Panc1 (cell line): ENCODE data around the gene COL6A1. TPM values are rescaled to one million over a fixed set of nuclear protein-coding genes. Genes with fewer than 3 reads are reported as not detected.

Experiments
- ATAC-seq: fragments of 200-7000 bp; cut with Tn5 transposase; 2 replicates; pipeline ENCODE4 v1.9.1; 2020; ENCODE audit warnings: mild to moderate bottlenecking, moderate library complexity
- BruUV-seq: library from RNA; stranded (reverse); fragments of 400-500 nt; replicated peaks from 2 replicates; lab custom pipeline; 2021; lab: Mats Ljungman, UMichigan
- CTCF ChIA-PET: fragments of 300-600 bp; sonication (Branson Sonifier 250); formaldehyde crosslinking; loops from one replicate; lab custom pipeline; 2022; ENCODE audit warnings: antibody characterized with exemption; lab: Charles Lee
- POLR2A ChIA-PET: fragments of 300-600 bp; sonication (Branson Sonifier 250); formaldehyde crosslinking; loops from one replicate; lab custom pipeline; 2022; ENCODE audit warnings: antibody characterized with exemption; lab: Charles Lee
- DNase-seq: peaks from one replicate; pipeline ENCODE4 v3.0.0-alpha.2; 2010; ENCODE audit warnings: low read depth, low spot score
- H3K27ac ChIP-seq: 2 replicates; pipeline ENCODE4 v1.5.1; 2011; ENCODE audit warnings: mild to moderate bottlenecking, low read length, inconsistent platforms
- H3K27me3 ChIP-seq: fragments of 200-500 bp; sonication (Bioruptor generic); 2 replicates; pipeline ENCODE4 v1.6.0; 2014; ENCODE audit warnings: low read length, inconsistent platforms; ENCODE audit not compliant: control insufficient read depth, insufficient read depth
- H3K36me3 ChIP-seq: fragments of 200-500 bp; sonication (Bioruptor generic); 2 replicates; pipeline ENCODE4 v1.5.1; 2014; ENCODE audit warnings: inconsistent platforms, mild to moderate bottlenecking, low read length, moderate library complexity; ENCODE audit not compliant: control insufficient read depth, insufficient read depth
- H3K4me1 ChIP-seq: 2 replicates; pipeline ENCODE4 v1.5.1; 2011; ENCODE audit warnings: inconsistent platforms, mild to moderate bottlenecking, low read length, moderate library complexity; ENCODE audit not compliant: control insufficient read depth, insufficient read depth
- H3K4me3 ChIP-seq, 2 experiments: 2 replicates each; pipeline ENCODE4 v1.5.1; 2011 to 2012; ENCODE audit warnings: low read depth in 2 of 2, low read length in 2 of 2, mild to moderate bottlenecking in 2 of 2, inconsistent platforms in 1 of 2, moderate library complexity in 1 of 2
- H3K9me3 ChIP-seq: fragments of 200-500 bp; sonication (Bioruptor generic); 2 replicates; pipeline ENCODE4 v1.5.1; 2014; ENCODE audit warnings: low read depth, mild to moderate bottlenecking, inconsistent platforms, low read length, moderate library complexity; ENCODE audit not compliant: control insufficient read depth, insufficient read depth
- CTCF ChIP-seq: fragments of 450-650 bp; IDR thresholded peaks from 2 replicates; pipeline ENCODE4 v1.5.1; 2017; ENCODE audit warnings: mild to moderate bottlenecking
- POLR2AphosphoS5 ChIP-seq: IDR thresholded peaks from 2 replicates; pipeline ENCODE4 v1.6.1; 2012; ENCODE audit warnings: mild to moderate bottlenecking, low read depth, low read length, moderate library complexity
- REST ChIP-seq, 2 experiments: IDR thresholded peaks; 2 replicates each; pipeline ENCODE4 v1.6.1; 2011 to 2012; ENCODE audit warnings: low read depth in 2 of 2, control low read depth in 1 of 2, low read length in 1 of 2, mild to moderate bottlenecking in 1 of 2, moderate library complexity in 1 of 2; ENCODE audit not compliant: insufficient read depth in 1 of 2
- SIN3A ChIP-seq: IDR thresholded peaks from 2 replicates; pipeline ENCODE4 v1.6.1; 2012; ENCODE audit warnings: low read depth, mild to moderate bottlenecking, low read length, moderate library complexity, borderline replicate concordance; ENCODE audit not compliant: insufficient read depth
- TCF7L2 ChIP-seq: IDR thresholded peaks from 2 replicates; pipeline ENCODE4 v1.6.1; 2011; ENCODE audit warnings: mild to moderate bottlenecking, low read depth, low read length, inconsistent platforms
- in situ Hi-C: cut with HindIII; loops from 2 replicates; pipeline ENCODE4 v1.10.0; 2016; ENCODE audit warnings: low sequenced_read_pairs, low pct_unique_long_range_greater_than_20kb
- intact Hi-C: fragments of 100-400 bp; cut with micrococcal nuclease; formaldehyde crosslinking; loops from one replicate; pipeline ENCODE4 v1.10.0; 2022; ENCODE audit not compliant: unreplicated experiment
- total RNA-seq: library from RNA; stranded (reverse); gene quantifications from one replicate; pipeline ENCODE4 v1.2.1, GENCODE V29; 2021; ENCODE audit not compliant: unreplicated experiment

COL6A1 gene
- total RNA-seq, 1 experiment from 2014 or later, result 34.2 TPM

- Histone ChIP-seq H3K27ac (no peak overlapping the region), H3K4me3 (no peak overlapping the region), H3K4me1 (no peaks in the 10 kb centered on the region), H3K9me3 (no peaks in the 10 kb centered on the region), H3K27me3 (no peaks in the 10 kb centered on the region), H3K36me3 (no peaks in the 10 kb centered on the region)
- no peak for TF ChIP-seq REST (IDR thresholded peaks at IDR 0.05; ENCODE audit: insufficient read depth in 1 of 2, low read depth in 2 of 2, low read length in 1 of 2)
- no peak for TF ChIP-seq SIN3A
- no peak for TF ChIP-seq TCF7L2
- TF ChIP-seq CTCF, result no peak
- no peak for TF ChIP-seq POLR2AphosphoS5
- ChIA-PET POLR2A (no interaction called here), CTCF (no interaction called here)
- no TSS peak for BruUV-seq
- ATAC-seq (no peak), DNase-seq (no peak)
- in situ Hi-C loops, result no loop called here
- intact Hi-C loops, result no loop called here
Observed at GRCh38 chr21:45941717-45942546, 39.6 kb upstream of the COL6A1 start.

GRCh38 chr21:45942755-45943629 is 38.6 kb upstream of the COL6A1 start:
- in situ Hi-C loops, result no loop called here
- Histone ChIP-seq H3K27me3 (no peaks in the 10 kb centered on the region), H3K36me3 (no peaks in the 10 kb centered on the region), H3K4me3 (no peak overlapping the region), H3K27ac (no peak overlapping the region), H3K9me3 (no peaks in the 10 kb centered on the region), H3K4me1 (no peaks in the 10 kb centered on the region)
- ChIA-PET POLR2A (no interaction called here), CTCF (no interaction called here)
- no TSS peak for BruUV-seq
- intact Hi-C loops, result no loop called here
- TF ChIP-seq REST (IDR thresholded peaks at IDR 0.05; ENCODE audit: insufficient read depth in 1 of 2, low read depth in 2 of 2, low read length in 1 of 2) (no peak), POLR2AphosphoS5 (no peak), CTCF (no peak), SIN3A (no peak), TCF7L2 (no peak)
- ATAC-seq (no peak), DNase-seq (no peak)
